ENCODE results near the gene ATP6V0C.

- TF ChIP-seq CTCF (IDR thresholded peaks at IDR 0.05) (no peak), POLR2AphosphoS5 (IDR thresholded peaks at IDR 0.05) (no peak)
Measured at GRCh38 chr16:2470234-2470601, 43.5 kb upstream of the ATP6V0C start.

All from breast epithelium (tissue), 3 donors.